NCI-H2081 (cell line): ENCODE data around the gene NUP133.
"Not testable (repeated sequence)": the region's sequence is repeated elsewhere in the genome, so short reads cannot be mapped to it uniquely, and the experiment has no call there.

ENCODE experiments used
- DNase-seq, 2 experiments: peaks; one replicate each; lab custom pipeline; 2025; lab: John Stamatoyannopoulos, UW

NUP133 gene

DNA sequence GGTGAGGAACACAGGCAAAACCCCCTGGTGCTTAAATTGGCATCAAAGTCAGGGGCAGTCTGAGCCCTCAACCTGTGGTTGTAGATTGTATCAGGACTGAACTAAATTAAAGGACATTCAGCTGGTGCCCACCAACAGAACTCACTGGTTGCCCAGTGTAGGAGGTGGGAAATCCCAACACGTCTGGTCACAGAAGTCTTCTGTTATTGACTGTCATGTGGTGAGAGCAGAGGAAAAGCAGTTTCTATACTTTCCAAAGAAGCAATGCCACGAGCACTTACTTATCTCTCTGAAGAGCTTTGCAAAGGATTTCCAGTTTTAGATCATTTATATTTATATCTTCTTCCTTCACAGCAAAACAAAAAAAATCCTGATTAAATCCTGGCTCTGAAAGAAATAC lies 59.3 kb downstream of the NUP133 start:
- DNase-seq, result no peak

DNA sequence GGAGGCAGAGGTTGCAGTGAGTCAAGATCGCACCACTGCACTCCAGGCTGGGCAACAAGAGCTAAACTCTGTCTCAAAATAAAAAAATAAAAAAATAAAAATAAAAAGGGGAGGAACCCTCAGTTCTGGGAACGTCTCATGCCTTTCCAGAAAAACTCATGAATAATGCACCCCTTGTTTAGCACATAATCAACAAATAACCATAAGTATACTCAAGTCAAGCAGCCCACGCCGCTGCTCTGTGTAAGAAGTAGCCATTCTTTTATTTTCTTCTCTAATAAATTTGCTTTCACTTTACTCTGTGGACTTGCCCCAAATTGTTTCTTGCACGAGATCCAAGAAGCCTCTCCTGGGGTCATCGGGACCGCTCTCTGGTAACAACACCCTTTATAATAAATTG lies 59.8 kb downstream of the NUP133 start:
- no peak for DNase-seq

DNA sequence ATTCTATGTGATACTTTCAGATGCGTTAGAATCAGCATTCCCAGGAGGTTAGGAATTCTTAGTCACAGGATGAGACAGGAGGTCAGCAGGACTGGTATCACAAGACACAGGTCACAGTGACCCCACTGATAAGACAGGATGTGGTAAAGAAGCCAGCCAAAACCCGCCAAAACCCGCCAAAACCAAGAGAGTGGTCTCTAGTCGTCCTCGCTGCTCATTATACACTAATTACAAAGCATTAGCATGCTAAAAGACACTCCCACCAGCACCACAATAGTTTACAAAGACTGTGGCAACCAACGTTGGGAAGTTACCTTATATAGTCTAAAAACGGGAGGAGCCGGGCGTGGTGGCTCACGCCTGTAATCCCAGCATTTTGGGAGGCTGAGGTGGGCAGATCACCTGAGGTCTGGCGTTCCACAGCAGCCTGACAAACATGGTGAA lies 60.3 kb downstream of the NUP133 start:
- DNase-seq, result no peak

DNA sequence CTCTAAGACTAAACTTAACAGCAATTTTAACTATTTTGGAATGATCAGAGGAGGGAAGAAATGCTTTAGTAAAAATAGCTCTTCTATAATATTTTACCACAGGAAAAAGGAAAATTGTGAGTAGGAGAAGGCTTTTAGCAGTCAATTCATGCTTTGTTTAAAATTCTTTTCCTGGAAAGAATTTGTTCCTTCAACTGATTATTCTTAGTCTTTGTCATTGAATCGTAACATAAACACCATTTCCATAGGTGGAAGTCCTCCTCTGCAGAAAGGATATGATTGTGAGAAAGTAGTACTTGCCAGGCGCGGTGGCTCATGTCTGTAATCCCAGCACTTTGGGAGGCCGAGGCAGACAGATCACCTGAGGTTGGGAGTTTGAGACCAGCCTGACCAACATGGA lies 62.3 kb downstream of the NUP133 start:
- DNase-seq, result no peak

DNA sequence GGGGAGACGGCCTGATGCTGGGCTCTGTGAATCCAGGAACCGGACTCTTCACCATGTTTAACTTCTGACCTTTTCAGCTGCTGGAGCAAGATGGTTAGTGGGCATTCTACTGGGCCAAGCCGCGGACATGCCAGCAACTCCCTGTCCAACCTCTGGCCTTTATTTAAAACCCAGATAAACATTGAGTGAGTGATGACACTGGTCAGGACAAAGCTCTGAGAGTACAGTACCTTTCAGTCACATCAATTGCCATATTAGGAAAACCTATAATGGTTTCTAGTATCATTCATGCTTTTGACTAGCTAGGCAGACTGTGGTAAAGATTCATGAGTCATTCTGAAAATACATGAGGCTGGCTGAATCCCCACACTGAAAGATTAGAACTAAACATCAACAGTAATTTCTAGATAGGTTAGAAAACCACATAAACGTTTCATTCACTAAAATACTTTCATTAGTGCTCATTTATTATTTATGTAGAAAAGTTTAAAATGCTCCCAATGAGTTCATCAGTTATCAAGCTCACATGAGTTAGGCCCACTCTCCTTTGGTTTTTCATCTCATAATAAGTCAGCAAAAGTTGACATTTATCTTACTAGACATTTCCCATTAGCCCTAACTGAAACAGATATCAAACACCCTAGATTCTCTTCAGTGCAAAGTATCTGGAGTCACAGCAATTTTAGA lies 67.1 kb downstream of the NUP133 start:
- DNase-seq, result no peak

DNA sequence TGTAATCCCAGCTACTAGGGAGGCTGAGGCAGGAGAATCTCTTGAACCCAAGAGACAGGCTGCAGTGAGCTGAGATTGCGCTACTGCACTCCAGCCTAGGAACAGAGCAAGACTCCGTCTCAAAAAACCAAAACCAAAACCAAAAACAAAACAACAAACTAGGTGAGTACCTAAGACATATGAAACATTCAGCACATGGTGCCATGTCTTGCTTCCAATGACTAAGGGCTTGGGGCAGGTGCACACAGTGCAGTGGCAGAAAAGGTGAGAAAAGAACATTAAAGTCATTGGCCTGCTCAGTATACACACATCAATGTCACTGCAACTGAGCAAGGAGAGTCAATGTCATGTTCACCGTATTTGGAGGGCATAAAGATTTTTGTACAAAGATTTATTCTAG lies 70.1 kb downstream of the NUP133 start:
- no peak for DNase-seq

DNA sequence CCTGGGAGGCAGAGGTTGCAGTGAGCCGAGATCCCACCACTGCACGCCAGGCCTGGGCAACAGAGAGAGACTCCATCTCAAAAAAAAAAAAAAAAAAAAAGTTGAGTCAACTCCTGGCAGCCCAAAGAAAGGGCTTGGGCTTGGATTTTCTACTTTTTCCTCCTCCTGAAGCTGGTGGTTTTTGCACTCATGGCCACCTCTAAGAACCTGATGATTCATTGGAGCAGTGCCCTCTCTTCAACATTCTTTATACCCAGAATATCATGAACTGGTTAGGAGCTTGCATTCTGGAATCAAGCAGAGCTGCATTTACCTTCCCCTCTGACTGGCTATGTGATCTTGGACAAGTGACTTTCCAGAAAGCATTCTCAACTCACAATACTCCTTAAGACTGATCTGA lies 70.7 kb downstream of the NUP133 start:
- no peak for DNase-seq

DNA sequence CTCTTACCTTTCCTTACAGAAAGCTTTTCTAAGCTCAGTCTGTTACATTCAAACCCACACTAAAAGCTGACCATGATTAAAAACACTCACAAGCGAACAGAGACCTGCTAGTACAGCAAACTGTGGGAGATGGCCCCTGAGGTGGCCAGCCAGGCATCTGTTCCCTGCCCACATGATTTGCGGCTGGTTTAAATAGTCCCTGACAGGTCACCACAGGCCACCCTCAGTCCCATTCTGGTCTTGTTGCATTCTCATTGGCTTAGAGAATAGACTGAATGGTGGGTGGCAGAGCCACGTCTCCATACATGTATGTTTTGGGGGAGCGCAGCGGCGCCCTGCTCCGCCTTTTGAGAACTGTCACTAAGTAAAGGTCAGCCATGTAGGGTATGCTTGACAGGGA lies 71.9 kb downstream of the NUP133 start:
- DNase-seq, result no peak

DNA sequence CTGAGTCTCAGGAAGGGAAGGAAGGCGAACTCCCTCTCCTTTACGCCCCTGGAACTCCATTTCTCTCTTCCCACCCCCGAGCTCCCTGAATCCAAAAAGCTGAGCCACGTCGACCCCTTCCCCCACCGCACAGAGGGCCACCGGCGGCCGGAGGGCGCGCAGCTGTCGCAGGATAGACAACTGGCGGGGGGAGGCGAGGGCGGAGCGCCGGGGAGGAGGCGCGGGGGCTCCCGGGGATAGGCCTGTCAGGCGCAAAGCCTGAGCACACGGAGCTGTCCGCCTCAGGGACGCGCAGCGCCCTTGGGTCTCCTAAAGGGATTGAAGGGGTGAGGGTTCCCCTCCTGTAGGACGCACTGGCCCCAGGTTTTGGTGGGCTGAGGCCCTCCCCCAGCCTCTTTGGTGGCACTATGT lies 73.5 kb downstream of the NUP133 start:
- DNase-seq, result no peak

DNA sequence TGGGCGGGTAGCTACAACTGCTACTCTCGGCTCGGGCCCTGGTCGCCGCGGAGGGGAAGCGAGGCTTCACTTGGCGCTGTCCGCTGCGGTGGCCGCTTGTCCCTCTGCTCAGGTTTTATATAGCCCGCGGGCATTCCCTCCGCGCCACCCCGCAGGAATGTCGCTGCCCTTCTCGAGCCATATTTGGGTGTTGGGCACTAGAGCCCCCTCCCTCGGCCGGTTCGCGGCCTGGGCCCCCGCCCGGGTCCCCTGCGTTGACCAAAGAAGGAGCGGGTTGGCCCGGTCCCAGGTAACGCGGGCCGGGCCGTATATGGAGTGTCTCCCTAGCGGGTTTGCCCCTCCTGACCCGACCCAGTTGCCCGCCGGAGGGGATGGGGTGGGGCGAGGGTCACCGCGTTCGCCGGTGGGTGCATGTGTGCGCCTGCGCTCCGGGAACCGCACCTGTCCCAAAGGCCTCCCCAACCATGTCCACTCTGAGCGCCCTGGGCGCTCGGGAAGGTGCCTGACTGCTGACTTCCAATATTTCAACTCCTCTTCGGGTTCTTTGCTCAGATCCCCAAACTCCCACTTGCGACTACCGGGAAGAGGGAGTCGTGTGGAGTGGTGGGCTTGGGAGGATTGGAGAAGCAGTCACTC lies 74.0 kb downstream of the NUP133 start, which contains the start of gene ACTA1:
TSS of gene ACTA1 (minus strand) at position 90 of the 636 bp plus-strand sequence. CDS start 979 bp downstream, outside the sequence.
- no peak for DNase-seq

DNA sequence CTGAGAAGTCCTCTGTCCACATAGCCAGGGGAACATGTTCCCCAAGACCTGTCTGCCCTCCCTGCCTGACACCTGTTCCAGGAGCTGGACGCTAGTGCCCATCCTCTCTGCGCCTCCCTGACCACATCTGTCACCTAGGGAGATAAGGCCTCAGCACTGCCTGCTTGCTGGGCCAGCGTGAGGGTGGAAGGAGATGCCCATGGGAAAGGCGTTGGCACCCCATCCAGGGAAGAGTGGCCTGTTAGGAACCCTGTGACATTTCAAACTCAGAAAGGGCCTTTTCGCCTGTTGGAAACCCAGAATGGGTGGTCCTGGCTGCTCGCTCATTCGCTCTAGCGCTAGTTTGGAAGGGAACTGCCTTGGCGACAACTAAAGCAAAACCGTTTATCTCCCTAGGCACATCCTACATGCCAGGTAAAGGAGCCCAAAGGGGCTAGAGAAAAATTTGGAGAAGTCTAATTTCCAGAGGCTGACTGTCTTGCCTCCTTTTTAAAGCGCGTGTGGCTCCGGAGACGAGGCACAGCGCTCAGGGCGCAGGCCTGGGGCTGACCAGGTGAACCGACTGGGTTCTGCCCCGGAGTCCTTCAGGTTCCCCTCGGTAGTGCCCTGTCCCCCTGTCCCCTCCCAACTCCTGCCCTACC lies 74.7 kb downstream of the NUP133 start:
- no peak for DNase-seq

DNA sequence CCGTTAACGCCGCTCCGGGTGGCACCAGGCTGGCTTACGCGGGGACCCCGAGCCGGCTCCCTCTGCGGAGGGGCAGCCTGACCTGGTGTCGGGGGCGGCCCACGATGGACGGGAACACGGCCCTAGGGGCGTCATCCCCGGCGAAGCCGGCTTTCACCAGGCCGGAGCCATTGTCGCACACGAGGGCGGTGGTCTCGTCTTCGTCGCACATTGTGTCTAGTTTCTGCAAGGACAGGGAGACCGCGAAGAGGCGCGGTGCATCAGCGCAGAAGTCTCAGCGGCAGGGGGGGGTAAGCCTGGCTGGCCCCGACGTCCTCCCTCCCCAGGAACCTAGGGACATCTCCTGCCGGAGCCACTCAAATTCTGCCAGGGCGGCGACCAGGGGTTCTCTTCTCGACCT lies 75.2 kb downstream of the NUP133 start:
- no peak for DNase-seq

DNA sequence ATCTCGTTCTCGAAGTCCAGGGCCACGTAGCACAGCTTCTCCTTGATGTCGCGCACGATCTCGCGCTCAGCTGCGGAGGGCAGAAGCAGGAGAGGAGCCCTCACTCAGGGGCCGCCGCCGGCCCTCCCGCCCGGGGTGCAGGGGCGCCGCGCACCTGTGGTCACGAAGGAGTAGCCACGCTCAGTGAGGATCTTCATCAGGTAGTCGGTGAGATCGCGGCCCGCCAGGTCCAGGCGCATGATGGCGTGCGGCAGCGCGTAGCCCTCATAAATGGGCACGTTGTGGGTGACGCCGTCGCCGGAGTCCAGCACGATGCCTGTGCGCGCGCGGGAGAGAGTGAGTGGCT lies 76.1 kb downstream of the NUP133 start:
- no peak for DNase-seq

DNA sequence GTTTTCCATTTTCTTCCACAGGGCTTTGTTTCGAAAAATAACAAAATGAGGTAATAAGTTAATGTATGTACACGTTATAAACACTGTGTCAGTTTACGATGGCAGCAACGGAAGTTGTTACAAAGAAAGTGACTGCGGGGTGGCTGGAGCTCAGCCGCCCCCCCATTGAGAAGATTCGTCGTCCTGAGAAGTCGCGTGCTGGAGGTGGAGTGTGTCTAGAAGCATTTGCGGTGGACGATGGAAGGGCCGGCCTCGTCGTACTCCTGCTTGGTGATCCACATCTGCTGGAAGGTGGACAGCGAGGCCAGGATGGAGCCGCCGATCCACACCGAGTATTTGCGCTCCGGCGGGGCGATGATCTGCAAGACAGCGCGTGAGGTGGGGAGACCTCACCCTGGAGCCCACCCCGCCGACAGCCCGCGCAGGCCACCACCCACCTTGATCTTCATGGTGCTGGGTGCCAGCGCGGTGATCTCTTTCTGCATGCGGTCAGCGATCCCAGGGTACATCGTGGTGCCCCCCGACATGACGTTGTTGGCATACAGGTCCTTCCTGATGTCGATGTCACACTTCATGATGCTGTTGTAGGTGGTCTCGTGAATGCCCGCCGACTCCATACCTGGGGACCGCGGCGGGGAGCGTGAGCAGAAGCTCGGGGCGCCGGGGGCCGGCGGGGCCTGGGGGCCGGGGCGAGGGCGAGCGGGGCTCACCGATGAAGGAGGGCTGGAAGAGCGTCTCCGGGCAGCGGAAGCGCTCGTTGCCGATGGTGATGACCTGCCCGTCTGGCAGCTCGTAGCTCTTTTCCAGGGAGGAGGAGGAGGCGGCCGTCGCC lies 76.6 kb downstream of the NUP133 start:
- DNase-seq, result no peak

DNA sequence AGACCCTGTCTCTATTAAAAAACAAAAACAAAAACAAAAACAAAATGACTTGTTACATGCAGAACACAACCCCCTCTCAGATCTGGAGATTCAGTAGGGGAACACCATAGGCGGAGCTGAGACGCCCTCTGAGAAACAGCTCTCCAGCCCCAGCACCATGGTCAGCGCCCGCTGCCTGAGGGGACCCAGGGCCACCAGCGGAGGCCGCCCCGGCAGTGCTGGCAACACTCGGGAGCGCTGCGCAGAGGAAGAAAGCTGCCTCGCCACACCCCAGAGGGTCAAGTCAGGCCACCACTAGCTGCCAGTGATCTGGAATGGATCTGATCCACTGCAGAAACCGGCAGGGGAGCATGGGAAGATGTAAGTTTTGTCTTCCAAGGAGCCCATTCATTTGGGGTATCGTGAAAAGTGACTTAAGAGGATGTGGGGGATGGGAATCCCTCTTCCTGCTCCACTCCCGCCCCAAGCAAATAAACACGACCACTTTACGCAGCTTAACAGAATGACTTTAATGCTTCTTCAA lies 77.3 kb downstream of the NUP133 start:
- no peak for DNase-seq

DNA sequence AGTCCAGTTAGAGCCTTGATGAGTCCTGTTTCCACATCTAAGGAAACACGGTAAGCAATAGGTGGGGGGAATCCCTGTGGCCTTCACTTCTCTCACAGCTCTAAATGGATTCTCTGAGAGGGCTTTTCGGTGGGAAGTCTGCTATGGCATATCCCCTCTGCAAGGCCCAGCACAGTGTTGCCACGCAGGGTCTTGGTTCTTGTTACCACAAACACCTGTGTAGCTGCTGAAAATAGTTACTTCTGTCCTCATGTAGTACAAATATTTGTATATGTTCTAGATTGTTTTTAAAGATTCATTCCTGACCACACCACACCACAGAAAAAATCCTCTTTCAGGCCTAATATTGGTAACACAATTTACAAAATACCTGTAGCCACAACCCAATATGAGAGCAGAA lies 79.9 kb downstream of the NUP133 start:
- DNase-seq, result no peak

DNA sequence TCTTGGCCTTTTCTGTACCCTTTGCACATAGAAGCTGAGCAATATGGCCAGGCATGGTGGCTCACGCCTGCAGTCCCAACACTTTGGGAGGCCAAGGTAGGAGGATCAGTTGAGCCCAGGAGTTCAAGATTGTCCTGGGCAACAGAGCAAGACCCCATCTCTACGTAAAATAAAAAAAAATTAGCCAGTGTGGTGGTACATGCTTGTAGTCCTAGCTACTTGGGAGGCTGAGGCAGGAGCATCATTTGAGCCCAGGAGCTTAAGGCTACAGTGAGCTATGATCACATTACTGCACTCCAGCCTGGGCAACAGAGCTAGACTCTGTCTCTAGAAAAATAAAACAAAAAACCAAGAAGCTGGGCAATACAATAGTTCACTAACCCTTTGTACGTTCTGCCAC lies 80.6 kb downstream of the NUP133 start:
- no peak for DNase-seq

DNA sequence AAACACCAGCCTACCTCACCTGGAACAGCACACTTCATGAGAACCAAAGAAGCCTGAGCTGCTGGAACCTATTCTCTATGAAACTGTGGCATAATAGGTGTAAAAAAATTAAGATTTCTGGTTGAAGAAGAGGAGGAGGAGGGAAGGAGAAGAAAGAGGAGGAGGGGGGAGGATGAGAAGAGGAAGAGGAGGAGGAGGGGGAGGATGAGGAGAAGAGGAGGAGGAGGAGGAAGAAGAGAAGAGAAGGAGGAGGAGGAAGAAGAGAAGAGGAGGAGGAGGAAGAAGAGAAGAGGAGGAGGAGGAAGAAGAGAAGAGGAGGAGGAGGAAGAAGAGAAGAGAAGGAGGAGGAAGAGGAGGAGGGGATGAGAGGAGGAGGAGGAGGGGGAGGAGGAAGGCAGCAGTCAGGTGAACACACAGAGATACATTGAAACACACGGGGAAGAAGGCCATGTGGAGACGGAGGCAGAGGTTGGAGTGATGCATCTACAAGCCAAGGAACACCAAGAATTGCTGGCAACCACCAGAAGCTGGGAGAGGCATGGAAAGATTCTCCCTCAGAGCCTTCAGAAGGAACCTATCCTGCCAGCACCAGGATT lies 82.5 kb downstream of the NUP133 start:
- no peak for DNase-seq

DNA sequence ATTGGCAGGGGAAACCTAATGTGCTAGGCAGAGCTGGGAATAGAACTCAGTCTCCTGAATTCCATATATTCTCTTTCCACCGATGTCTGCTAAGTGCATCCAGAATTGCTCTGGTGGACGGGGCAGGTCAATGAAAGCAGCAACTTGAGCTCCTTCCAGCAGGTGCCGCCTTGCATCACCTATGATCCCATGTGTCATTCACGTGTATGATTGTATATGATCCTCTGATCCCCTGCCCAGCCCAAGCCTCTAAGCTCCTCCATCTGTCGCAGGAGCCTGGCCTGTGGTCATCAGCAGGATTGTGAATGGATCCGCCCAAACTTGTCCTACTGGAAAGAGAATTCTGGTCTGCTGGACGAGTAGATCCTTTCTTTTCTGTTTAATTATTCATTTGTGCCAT lies 87.4 kb downstream of the NUP133 start:
- DNase-seq, result no peak

DNA sequence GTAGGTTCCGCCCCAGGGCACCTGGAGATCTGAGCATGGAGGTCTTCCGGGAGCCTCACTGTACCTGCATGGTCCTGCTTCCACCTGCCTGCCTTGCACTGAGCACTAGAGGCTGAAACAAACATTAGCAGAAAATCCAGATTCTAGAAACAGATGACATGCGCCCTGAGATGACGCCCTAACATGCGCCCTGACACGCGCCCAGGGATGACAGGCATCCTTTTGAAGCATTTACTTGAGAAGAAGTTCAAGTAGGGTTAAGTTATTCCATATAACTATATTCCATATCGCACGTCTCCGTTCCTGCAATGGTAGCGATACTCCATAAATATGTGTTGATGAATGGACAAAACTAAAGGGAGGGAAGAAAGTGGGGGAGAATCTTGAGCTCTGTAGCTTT lies 87.9 kb downstream of the NUP133 start:
- no peak for DNase-seq

DNA sequence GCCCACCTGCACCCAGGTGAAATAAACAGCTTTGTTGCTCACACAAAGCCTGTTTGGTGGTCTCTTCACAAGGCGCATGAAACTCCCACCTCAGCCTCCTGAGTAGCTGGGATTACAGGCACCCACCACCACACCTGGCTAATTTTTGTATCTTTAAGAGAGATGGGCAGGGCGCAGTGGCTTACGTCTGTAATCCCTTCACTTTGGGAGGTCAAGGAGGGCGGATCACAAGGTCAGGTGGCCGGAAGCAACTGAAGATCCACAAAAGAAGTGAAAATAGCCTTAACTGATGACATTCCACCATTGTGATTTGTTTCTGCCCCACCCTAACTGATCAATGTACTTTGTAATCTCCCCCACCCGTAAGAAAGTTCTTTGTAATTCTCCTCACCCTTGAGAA lies 89.6 kb downstream of the NUP133 start:
- not testable (repeated sequence) for DNase-seq

DNA sequence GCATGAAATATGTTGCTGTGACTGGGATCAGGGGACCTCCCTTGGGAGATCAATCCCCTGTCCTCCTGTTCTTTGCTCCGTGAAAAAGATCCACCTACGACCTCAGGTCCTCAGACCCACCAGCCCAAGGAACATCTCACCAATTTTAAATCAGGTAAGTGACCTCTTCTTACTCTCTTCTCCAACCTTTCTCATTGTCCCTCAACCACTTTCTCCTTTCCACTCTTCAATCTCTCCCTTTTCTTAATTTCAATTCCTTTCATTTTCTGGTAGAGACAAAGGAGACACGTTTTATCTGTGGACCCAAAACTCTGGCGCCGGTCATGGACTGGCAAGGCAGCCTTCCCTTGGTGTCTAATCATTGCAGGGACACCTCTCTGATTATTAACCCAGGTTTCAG lies 95.3 kb downstream of the NUP133 start:
- DNase-seq, result not testable (repeated sequence)
